ENCODE results near the gene ITPR2.
"Not testable (repeated sequence)": the region's sequence is repeated elsewhere in the genome, so short reads cannot be mapped to it uniquely, and the experiment has no call there.

The ITPR2 gene

GRCh38 chr12:26445909-26446308 is 387.1 kb downstream of the ITPR2 start:
- no peak for DNase-seq (ENCODE audit: low read depth)

DNA sequence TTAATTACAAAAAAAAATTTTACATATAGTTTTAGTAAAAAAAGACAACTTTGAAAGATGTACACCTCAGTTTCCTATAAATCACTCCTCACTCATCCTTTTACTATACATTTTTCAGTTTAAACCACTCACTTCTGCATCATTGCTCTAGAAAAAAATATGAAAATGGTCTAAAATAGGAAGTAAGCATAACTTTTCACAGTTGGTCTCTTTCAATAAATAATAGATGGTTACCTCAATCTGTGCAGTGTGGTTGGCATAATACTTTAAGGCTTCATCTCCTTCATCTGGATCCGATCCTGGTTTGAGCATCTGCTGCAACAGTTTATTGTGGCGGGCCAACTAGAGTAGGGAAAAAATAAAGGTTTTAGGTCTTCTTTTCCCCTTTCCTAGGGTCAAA is 389.7 kb downstream of the ITPR2 start:
- no peak for DNase-seq (ENCODE audit: low read depth)

DNA sequence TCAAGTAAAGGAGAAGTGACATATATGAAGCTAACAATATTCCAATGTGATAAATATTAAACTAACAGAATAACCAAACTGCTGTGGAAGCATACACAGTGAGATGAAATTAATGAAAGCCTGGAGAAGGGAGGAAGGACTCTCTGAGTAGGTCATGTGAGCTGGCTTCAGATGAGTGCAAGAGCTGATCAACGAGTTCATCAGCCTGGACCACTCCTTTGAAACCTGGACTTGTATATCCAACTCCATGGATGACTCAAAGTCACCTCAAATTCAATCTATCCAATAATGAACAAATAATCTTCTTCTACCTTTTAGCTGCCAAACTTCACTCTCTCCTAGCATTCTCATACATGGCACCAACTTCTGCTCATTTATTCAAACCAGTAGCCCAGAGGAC is 391.6 kb downstream of the ITPR2 start:
- DNase-seq (ENCODE audit: low read depth): no peak

DNA sequence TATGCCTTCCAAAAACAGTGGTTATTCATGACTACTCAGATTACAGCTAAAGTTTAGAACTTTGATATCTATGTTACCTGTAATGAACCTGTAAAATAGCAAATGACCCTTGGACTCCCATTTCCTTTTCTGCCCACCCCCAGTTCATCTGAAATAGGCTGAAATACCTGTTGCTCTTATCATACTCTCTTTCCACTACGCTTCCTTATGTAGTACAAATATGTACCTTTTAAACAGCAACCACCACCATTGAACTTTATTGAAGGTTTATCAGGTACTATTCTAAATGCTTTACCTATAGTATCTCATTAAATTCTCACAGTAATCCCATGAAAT is 398.0 kb downstream of the ITPR2 start:
- DNase-seq (ENCODE audit: low read depth): no peak

DNA sequence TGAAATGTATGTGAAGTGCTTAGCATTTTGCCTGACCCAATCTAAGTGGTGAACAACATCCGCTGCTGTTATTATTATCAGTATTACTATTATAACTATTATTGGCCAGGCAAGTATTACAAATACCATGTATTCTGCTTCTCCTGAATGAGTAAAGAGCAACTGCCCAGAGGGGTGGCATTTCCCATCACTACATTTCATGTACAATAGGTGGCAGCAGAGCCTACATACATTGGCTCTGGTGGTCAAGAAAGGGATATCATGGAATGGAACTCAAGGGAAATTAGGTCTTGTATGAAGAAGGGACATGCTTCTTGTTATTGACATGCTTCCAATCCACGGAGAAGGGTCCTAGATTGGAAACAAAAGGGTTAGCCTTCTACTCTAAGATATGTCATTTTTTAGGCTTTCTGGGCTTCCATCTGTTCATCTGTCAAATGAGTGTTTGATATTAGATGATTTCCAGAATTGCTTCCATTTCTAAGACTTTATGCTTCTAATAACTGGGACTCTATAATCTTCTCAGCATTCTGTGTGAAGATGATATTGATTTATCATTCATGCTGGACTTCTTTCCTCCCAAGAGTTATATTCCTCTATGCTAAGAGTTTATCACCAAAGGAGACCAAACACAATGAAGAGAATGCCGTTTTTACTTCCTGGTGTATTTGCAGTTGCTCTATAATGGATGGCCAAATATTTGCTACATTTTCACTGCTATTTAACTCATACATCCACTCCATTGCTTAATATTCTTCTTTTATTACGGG is 398.5 kb downstream of the ITPR2 start:
- DNase-seq (ENCODE audit: low read depth): no peak

DNA sequence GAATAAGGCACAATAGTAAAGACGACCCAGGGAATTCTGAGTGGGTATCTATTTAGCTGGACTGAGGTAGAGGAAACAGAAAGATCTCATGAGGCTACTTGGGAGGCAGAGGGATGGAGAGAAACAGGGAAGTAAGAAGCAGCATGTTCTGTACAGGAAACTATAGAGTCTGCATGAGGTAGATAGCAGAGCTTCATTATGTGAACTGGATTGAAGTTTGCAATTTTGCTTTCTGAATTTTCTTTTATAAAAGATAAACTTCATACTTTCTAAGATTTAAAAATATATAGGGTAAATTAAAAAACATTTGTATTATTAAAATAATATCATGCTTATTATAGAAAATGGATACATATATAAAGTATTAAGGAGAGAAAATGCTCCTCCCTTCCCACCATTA is 399.3 kb downstream of the ITPR2 start:
- DNase-seq (ENCODE audit: low read depth): not testable (repeated sequence)

- DNase-seq (ENCODE audit: low read depth): no peak
These were observed 401.8 kb downstream of the ITPR2 start for GRCh38 chr12:26431211-26431610.

- not testable (repeated sequence) for DNase-seq (ENCODE audit: low read depth)
These were observed 402.4 kb downstream of the ITPR2 start for GRCh38 chr12:26430596-26430995.

- DNase-seq (ENCODE audit: low read depth): no peak
These were observed 403.8 kb downstream of the ITPR2 start for GRCh38 chr12:26429070-26429691.

DNA sequence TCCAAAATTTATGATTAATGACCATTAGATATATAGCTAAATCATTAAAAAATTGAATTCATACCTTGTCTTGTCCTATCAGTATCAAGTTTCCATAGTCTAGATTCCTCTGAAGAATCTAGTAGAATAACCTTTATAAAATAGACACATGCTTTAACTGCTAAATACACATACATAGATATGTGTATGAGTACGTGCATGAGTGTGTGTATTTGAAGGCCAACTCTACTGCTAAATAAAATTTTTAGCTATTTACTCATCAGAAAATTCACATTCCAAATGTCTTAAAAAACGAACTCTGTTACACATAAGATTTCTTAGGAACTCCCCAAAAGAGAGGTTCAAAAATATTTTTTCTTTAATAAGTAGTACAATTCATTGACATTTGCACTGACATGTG is 404.6 kb downstream of the ITPR2 start:
- DNase-seq (ENCODE audit: low read depth): no peak

GRCh38 chr12:26426652-26427051 is 406.3 kb downstream of the ITPR2 start:
- no peak for DNase-seq (ENCODE audit: low read depth)

DNA sequence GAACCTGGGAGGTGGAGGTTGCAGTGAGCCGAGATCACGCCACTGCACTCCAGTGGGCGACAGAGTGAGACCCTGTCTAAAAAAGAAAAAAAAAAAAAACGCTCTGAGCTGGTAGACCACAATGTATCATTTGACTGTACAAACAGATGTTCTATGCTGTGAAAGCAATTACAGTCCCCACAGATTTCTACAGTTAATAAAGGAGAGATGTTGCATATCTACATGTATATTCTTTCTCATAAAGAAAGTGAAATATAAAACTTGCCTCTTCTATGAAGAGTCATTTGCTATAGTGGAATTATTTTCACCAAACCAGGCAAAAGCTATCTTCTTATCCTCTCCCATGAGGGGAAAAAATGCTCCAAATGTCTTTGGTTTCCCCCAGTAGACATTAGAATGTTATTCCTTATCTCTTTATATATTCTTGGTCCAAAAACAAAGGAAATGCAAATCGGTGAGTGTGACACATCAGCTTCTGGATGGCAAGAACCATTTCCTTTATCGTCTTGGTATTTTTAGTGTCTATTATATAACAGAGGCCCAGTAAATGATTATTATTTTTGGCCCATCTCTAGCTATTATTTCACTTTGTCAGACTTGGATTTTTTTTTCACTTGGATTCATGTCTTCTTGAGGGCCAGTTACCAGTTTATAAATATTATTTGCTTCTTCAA is 407.3 kb downstream of the ITPR2 start:
- DNase-seq (ENCODE audit: low read depth): no peak

DNA sequence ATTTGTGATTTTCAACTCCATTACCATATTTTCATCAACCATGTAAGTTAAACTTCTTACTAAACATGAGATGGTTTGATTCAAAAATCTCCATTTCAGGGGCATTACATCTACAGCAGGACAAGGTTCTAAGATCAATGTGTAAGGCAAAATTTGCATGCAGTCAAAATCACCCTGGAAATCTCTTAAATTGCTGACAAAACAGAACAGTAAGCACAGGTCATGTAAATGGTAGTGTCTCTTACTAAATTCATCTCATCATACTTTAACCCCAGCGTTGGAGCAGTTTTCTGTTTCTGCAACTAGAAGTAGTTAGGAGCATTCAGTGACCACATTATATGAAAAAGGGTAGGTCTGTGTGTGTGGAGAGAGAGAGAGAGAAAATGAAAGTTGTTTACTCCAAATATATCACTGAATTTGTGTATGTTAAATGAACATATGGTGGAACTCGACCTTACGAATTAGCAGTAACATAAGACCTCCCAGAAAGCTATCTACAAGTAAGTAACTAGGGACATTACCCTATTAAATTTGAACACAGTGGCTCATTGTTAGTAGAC is 410.1 kb downstream of the ITPR2 start:
- no peak for DNase-seq (ENCODE audit: low read depth)

DNA sequence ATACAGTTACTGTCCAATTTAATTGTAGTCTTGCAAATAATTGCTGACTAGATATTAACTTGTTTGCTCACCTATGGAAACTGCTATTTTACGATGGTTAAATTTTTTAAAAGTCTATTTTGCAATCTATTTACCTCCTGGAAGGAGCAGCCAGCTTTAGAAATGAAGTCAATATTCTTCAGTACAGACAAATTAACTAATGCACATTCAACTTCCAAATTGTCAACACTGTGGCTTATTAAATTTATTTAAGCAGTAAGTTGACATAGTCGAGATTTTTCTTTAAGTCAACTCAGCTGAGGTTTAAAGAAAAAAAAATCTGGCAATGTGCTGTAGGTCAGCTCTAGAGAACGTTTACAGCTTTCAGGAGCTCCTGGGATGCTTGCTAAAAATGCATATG is 416.4 kb downstream of the ITPR2 start:
- no peak for DNase-seq (ENCODE audit: low read depth)

DNA sequence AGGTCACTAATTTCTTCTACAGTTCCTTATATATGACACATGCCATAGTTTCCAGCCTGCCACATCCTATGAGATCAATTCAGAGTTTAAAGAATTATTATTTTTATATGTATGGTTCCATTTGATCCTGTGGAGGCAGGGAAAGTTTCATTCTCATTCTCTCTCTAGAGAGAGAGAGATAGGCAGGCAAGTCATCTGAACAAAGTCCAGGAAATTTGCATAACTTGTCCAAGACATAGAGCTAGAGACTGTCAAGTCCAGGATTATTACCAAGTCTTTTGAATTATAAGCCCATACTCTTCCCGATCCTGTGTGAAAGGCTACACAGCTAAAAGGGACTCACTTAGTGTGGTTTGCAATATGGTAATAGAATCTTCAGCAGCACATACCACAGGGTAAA is 422.3 kb downstream of the ITPR2 start:
- no peak for DNase-seq (ENCODE audit: low read depth)

DNA sequence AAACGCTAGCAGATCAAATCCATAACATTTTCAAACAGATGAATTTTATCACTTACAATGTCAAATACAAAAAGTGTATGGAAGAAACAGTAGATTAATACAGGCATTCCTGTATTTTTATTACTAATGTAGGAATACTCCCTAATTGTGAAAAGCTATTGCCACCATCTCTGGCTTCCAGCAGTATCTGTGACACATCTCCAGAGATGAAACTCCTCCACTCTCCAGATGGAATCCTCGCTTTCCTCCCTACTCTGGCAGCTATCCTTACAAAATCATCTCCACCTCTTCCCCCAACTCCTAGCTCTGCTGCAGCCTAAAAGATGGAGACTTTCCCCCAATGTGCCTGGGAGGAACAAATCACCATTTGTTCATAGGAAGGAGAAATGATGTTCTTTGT is 426.2 kb downstream of the ITPR2 start:
- DNase-seq (ENCODE audit: low read depth): no peak

DNA sequence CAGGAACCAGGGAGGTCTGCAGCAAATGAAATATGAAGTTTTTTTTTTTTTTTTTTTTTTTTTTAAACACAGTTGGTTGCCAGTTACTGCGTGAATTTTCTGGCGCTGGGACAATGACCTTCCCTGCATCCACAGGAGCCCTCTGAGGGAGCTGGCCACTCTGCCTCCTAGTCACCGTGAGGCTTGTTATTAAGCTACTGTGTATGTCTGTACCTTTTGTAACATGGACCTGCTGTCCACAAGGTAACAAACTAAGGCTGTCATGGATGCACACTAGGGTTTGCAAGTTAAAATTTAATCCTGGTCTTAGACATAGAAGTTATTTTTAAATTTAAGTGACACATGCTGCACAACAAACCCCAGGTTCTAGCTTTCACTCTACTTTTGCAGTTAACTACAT is 426.6 kb downstream of the ITPR2 start:
- DNase-seq (ENCODE audit: low read depth): no peak

DNA sequence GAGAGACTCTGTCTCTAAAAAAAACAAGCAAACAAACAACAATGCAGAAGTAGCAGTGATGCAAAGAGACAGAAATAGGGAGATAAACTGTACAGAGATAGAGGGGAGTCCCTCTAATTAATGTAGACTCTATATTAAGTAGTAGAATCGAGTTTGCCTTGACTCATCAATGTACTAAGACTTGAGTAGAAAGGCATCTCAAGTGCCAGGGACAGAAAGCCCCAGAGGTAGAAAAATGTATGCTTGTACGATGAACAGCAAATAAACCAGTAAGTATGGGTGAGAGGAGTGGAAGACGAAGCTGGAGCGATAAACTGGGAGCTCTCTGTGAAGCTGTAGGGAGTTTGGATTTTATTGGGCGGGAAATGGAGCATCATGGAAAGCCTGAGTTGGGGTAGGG is 429.4 kb downstream of the ITPR2 start:
- no peak for DNase-seq (ENCODE audit: low read depth)

GRCh38 chr12:26402648-26403047 is 430.3 kb downstream of the ITPR2 start:
- DNase-seq (ENCODE audit: low read depth): no peak

GRCh38 chr12:26401874-26402273 is 431.1 kb downstream of the ITPR2 start:
- DNase-seq (ENCODE audit: low read depth): no peak

DNA sequence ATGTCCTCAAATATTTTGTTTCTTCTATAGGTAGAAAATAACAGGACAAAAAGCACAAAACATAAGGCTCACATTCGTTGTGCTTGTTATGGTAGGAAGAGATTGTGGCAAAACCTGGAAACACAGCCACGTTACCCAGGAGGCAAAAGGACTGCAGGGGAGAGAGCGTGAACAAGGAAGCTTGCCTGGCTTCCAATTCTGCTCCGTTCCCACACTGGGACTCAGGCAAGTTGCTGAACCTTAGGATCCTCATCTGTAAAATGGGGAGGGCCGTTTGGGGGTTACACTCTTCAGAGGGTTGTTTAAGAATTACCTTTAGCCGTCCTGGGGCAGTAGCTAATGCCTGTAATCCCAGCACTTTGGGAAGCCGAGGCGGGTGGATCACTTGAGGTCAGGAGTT is 432.4 kb downstream of the ITPR2 start:
- DNase-seq (ENCODE audit: low read depth): no peak

GRCh38 chr12:26399381-26399780 is 433.6 kb downstream of the ITPR2 start:
- DNase-seq (ENCODE audit: low read depth): no peak

DNA sequence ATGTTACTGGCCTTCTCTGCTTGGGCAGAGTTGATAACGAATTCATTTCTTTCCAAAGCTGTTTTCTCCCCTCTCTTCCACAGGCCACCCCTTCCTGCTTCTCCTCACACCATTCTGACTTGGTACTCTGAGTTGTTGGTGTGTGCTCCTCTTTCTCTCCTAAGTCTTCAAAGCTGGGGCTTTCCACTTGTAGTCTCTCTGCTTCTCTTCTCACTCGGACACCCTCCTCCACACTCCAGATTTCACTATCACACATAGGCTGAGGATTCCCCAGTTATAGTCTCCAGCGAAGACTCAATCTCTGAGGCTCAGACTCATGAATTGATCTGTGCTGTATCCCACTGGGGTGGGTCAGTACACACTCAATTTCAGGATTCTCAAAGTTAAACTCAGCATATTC is 436.6 kb downstream of the ITPR2 start:
- DNase-seq (ENCODE audit: low read depth): no peak

Measured in activated gamma-delta T cell treated with anti-CD3 and anti-CD28 coated beads, Interleukin-2, amount 50 U/mL, for 16 hours (primary cell).